ENCODE measurements around the gene GTF3C4. TPM values are rescaled to one million over a fixed set of nuclear protein-coding genes. Genes with fewer than 3 reads are reported as not detected.

The GTF3C4 gene
- total and polyA plus RNA-seq, 7 donors = 3.8 to 12.8 (median 9.6) TPM

- no peak for ATAC-seq
- Histone ChIP-seq H3K27ac (no peak overlapping the region), H3K4me3 (no peak overlapping the region), H3K27me3 (ENCODE audit: insufficient read depth in 3 of 3, low read length in 2 of 3) (no peaks in the 10 kb centered on the region), H3K36me3 (ENCODE audit: insufficient read depth in 1 of 2, low read depth in 1 of 2) (peaks cover 8 to 63% of the 10 kb centered on the region in 2 donors), H3K9me3 (no peaks in the 10 kb centered on the region), H3K4me1 (no peaks in the 10 kb centered on the region)
- DNase-seq = no peak
- intact Hi-C loops (cut with DNase I) = no loop called here
- no peak for TF ChIP-seq CTCF (IDR thresholded peaks at IDR 0.05)
- WGBS, 3 donors = 90 to 96% (median 91%) methylated on average over 5 of the region's 5 CpGs
These were observed 32.0 kb upstream of the GTF3C4 start for GRCh38 chr9:132638240-132638639.

- TF ChIP-seq CTCF (IDR thresholded peaks at IDR 0.05) = no peak
- ATAC-seq = no peak
- H3K27me3 ChIP-seq (ENCODE audit: insufficient read depth in 3 of 3, low read length in 2 of 3) = no peaks in the 10 kb centered on the region
- no peak for DNase-seq
- WGBS, 3 donors = 87 to 96% (median 88%) methylated on average over 5 of the region's 5 CpGs
- peaks cover 8 to 74% of the 10 kb centered on the region in 2 donors for H3K36me3 ChIP-seq (ENCODE audit: insufficient read depth in 1 of 2, low read depth in 1 of 2)
- H3K9me3 ChIP-seq = no peaks in the 10 kb centered on the region
- H3K27ac ChIP-seq = no peak overlapping the region
- H3K4me1 ChIP-seq = no peaks in the 10 kb centered on the region
- intact Hi-C loops (cut with DNase I) = no loop called here
- no peak overlapping the region for H3K4me3 ChIP-seq
These were observed 30.9 kb upstream of the GTF3C4 start for GRCh38 chr9:132639322-132639721.

GRCh38 chr9:132641216-132641615 lies 29.0 kb upstream of the GTF3C4 start:
- Histone ChIP-seq H3K9me3 (no peaks in the 10 kb centered on the region), H3K27ac (no peak overlapping the region), H3K4me1 (no peaks in the 10 kb centered on the region), H3K36me3 (ENCODE audit: insufficient read depth in 1 of 2, low read depth in 1 of 2) (peaks cover 11 to 89% of the 10 kb centered on the region in 2 donors), H3K27me3 (ENCODE audit: insufficient read depth in 3 of 3, low read length in 2 of 3) (no peaks in the 10 kb centered on the region), H3K4me3 (no peak overlapping the region)
- no peak for TF ChIP-seq CTCF (IDR thresholded peaks at IDR 0.05)
- no peak for ATAC-seq
- DNase-seq = no peak
- 75 to 83% (median 81%) methylated on average over 4 of the region's 4 CpGs for WGBS, 3 donors
- intact Hi-C loops (cut with DNase I) = no loop called here

- no peak for ATAC-seq
- Histone ChIP-seq H3K27me3 (ENCODE audit: insufficient read depth in 3 of 3, low read length in 2 of 3) (no peaks in the 10 kb centered on the region), H3K27ac (no peak overlapping the region), H3K36me3 (ENCODE audit: insufficient read depth in 1 of 2, low read depth in 1 of 2) (peaks cover 10 to 100% of the 10 kb centered on the region in 2 donors), H3K4me1 (no peaks in the 10 kb centered on the region), H3K4me3 (no peak overlapping the region), H3K9me3 (no peaks in the 10 kb centered on the region)
- no peak for DNase-seq
- TF ChIP-seq CTCF (IDR thresholded peaks at IDR 0.05) = no peak
- 86 to 90% (median 87%) methylated on average over 3 of the region's 3 CpGs for WGBS, 3 donors
- intact Hi-C loops (cut with DNase I) = no loop called here
These were observed 26.0 kb upstream of the GTF3C4 start for GRCh38 chr9:132644251-132644650.

GRCh38 chr9:132645306-132645705 lies 25.0 kb upstream of the GTF3C4 start:
- no peaks in the 10 kb centered on the region for H3K27me3 ChIP-seq (ENCODE audit: insufficient read depth in 3 of 3, low read length in 2 of 3)
- no peak overlapping the region for H3K4me3 ChIP-seq
- no peak overlapping the region for H3K27ac ChIP-seq
- H3K9me3 ChIP-seq = no peaks in the 10 kb centered on the region
- intact Hi-C loops (cut with DNase I) = no loop called here
- peaks cover 14 to 100% of the 10 kb centered on the region in 2 donors for H3K36me3 ChIP-seq (ENCODE audit: insufficient read depth in 1 of 2, low read depth in 1 of 2)
- DNase-seq (no peak), ATAC-seq (no peak)
- no peak for TF ChIP-seq CTCF (IDR thresholded peaks at IDR 0.05)
- no peaks in the 10 kb centered on the region for H3K4me1 ChIP-seq
- 92 to 97% (median 96%) methylated on average over 8 of the region's 8 CpGs for WGBS, 3 donors

Data from psoas muscle (tissue), 8 donors.